DMS53 (cell line): ENCODE data around the gene EPHA8.

Experiments
- DNase-seq: peaks from one replicate; lab custom pipeline; 2025; lab: John Stamatoyannopoulos, UW

EPHA8 gene

DNA sequence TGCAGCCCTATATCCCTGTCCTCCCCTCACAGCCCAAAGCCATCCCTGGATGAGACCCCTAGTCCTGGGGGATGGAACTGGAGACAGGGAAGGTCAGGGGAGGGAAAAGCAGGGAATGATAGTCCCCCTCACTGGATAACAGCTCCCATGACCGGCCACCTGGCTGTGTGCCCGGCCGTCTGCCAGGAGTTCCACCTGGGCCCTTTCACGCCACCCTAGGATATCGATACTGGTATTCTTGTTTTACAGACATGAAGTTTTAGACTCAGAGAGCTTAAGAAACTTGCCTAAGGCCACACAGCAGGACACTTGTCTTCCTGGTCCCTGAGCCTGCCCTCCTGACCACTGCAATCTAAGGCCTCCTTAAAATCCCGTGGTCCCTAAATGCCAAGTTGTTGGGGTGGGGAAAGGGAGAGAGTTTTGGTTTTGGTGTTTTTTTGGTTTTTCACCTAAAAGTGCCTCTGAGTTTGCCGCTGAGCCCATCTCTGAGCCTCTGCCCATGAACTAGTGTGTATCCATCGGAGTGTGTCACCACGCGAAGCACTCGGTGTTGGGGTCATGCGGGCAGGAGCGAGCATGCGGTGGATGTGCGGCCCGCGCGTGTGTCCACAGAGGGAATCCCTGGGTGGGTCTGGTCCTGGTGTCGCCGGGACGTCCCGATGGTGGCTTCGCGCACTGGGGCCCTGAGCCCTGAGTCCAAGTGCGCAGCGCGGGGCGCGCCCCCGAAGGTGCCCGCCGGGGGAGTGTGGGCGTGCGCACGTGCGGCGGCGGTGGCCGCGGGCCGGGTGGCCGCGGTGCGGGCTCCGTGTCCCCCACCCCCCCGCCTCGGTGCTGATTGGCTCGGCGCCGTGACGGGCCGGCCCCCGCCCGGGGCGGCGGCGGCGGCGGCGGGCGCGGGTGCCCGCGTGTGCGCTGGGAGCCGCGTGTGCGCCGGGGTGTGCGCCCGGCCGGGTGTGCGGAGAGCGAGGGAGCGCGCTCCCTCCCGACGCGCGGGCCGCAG lies at the start of gene EPHA8:
EPHA8 (plus strand) TSS at position 906 of the 1,000 bp plus-strand sequence. CDS start 147 bp downstream, outside the sequence.
- peak; percentile 51 for DNase-seq

DNA sequence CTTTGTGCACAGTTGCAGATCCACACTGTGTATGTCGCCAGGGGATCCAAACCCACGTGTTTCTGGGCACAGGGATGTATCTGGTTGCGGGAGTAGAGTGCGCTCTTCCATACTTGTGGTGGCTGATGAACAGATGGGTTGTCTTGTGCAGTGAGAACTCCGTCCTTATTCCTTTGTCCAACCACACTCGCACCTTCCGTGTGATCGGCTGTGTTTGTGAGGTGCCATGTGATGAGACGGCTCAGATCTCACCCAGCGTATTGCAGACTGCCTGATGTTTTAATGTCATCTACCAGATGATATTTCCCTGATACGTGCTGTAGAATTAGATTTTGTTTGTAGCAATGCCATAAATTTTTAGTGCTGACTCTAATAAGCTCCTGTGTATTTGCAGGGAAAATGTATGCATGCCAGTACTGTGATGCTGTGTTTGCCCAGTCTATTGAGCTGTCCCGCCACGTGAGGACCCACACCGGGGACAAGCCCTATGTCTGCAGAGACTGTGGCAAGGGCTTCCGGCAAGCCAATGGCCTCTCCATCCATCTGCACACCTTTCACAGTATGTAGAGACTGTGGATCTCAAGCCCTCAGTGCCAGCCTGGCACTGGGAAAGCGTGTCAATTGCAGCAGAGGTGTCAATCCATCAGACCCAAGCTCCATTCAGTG lies 46.2 kb upstream of the EPHA8 start:
- DNase-seq = no peak

DNA sequence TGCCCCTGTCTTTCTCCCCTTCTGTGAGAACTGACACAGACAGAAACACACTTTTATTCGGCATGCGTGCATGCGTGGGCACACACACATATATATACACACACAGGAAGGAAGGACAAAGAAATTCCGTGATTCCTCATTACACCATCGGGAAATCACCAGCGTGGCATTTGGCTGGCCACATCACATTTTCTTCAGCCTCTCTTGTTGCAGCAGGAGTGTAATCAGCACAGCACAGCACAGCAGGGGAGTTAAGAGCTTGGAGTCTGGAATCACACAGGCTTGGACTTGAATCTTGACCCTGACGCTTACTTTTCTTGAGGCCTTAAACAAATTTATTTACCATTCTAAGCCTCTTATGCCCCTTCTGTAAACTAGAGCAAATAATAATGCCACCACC lies 45.3 kb upstream of the EPHA8 start:
- DNase-seq = no peak

DNA sequence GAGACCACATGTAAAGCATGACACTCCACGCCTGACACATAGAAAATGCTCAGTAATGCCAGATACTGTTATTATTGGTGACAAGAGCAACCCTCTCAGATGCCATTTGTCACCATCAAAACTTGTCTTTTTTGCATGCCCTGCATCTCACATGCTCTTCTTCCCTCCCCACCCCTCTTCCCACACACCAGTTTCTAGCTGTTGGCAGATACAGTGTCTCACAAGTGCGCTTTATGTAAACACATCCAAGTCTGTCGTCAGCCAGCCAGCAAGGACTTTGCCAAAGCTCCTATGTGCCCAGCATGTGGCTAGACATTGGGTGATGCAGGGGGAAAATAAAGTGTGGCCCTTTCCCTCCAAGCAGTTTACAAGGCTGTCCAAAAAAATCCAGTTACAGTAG lies 44.9 kb upstream of the EPHA8 start:
- no peak for DNase-seq

DNA sequence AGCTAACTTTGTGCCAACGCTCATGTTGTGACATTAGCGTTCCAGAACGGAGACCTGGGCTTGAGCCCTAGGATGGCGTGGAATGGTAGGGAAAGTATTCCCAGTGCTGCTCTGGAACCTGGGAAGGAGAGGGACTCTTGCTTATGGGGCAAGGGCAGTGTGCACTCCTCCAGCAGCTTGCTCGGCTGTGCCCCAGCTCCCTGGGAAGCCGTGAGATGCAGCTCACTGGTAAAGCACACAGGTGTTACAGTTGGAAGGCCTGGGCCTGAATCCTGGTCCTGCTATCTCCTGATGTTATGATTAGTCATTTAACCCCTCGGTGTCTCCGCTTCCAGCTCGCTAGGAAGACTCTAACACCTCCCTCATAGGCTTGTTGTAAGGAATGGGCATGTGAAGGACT lies 42.4 kb upstream of the EPHA8 start:
- DNase-seq = no peak

DNA sequence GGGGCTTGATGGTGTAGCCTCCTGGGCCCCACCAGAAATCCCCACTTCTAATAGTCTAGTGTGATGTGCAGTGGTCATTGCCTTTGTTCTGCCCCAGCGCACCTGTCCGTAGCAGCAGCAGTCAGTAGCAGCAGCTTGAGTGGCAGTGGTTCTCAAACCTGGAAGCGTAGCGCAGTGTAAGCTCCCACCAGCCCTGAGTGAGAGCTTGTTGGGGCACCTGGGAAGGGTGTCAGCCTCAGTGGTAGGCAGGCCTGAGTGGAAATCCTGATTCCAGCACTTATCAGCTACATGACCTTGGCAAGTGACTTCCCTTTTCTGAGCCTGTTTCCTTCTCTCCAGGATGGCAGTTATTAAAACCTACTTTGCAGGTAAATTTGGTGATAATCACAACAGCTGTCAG lies 41.6 kb upstream of the EPHA8 start:
- DNase-seq = no peak

DNA sequence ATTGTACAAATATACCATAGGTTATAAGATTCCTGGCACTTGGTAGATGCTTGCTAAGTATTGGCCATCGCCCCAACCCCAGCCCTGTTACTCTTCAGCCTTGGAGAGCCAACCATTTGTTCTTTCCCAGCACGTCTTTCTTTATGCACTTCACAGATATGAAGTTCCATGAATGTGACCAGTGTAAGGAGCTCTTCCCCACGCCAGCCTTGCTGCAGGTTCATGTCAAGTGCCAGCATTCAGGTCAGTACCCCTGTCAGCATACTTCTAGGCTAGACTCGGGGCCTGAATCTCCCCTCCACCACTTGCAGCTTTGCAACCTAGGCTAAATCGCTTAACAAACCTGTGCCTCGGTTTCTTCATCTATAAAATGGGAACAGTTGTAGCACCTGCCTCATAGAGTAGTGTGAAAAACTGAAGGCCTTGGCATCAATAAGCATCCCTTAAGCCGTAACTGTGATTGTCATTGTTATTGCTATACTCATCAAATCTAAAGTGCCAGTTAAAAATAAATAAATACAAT lies 41.0 kb upstream of the EPHA8 start:
- no peak for DNase-seq

DNA sequence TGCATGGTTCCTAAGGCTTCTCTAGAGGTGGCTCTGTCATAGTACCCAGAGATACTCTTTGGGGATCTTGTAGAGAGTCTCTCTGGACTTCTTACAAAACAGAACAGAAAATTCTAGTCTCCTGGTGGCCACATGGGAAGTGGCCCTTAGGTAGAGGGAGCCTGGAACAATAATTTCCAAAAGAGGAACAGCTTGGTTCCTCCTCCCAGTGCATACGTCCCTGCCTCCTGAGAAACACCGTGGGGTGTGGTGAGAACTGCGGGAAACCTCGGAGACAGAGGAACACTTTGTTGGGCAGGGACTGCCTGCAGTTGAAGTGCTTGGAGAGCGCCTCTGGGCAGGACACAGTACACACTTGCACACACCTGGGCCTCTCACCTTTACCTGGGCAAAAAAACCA lies 38.8 kb upstream of the EPHA8 start:
- DNase-seq = no peak

DNA sequence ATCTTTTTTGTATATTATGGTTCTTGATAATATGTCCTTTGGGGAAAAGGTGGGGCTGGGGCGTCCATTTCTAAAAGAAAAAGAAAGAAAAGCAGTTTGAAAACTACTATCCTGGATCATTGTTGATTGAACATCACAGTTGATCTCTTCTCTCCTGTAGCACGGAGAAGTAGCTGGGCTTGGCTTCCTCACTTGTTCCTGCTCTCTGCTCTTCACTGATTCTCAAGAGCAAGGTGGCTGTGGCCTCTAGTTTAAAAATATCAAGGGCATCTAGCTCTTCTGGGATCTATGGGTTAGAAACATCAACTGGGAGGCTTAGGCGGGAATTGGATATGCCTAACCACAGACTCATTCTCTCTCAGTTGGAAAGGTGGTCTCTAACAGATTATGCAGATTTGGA lies 38.1 kb upstream of the EPHA8 start:
- DNase-seq = no peak

DNA sequence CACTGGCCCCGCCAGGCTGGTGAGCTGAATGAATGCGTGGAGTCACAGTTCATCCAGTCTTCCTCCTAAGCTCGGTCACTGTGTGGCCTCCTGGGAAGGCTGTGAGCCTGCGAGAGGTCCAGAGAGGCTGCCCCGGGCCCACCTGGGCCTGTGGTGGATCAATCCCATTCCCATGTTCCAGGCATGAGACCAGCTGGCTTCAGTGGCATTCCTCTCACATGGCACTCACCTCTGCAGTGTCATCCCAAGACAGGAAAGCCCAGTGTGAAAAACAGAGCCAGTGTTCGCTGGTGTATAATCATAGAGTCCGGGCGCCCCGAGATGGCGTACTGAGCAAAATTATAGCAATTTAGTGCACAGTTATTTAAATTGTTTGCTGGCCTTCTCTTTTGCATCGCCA lies 37.6 kb upstream of the EPHA8 start:
- DNase-seq = no peak

DNA sequence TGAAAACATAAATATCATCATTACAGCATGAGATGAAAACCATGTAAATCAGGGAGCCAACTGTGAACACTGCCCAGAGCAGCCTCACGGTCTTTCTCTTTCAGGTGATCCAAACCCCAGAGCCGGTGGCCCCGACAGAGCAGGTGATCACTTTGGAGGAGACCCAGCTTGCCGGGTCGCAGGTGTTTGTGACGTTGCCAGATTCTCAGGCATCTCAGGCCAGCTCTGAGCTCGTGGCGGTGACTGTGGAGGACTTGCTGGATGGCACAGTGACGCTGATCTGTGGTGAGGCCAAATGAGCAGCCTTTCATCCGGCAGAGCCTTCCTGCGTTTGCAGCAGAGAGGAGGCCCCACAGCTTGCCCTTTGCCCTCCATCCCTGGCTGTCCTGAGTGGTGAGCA lies 37.2 kb upstream of the EPHA8 start:
- DNase-seq = no peak

DNA sequence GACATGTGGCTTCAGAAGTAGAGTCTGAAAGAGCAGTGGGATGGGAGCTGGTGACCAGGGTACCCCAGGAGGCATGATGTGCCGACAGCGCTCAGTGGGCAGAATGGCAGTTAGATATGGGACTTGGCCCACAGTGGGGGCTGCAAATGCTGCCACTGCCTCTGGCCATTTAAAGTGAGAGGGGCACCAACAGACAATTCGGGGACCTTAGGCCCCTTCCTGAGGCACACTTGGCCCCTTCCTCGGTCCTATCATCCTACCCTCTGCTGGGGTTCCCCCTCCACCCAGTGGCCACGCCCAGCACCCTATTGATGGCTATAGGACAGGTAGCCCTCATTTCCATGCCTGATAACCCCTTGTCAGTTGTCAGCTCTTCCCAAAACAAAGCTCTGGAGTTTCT lies 36.6 kb upstream of the EPHA8 start:
- DNase-seq = no peak

DNA sequence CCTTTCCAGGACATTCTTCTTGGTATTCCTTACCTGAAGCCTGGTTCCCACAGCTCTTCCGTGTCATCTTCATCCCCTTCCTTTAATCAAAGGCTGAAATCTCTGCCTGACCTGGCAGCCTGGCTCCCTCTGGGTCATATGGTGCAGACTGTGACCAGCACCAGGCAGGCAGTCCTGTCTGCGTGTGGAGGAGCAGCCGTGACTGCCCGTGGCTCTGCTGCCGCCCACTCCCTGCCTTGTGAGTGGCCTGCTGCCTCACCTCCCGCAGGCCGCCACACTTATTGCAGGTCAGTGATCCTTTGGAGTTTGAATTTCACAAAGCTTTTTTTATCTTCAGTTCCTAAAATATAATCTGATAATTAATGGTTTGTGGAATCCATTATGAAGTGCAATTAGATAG lies 36.2 kb upstream of the EPHA8 start:
- no peak for DNase-seq

DNA sequence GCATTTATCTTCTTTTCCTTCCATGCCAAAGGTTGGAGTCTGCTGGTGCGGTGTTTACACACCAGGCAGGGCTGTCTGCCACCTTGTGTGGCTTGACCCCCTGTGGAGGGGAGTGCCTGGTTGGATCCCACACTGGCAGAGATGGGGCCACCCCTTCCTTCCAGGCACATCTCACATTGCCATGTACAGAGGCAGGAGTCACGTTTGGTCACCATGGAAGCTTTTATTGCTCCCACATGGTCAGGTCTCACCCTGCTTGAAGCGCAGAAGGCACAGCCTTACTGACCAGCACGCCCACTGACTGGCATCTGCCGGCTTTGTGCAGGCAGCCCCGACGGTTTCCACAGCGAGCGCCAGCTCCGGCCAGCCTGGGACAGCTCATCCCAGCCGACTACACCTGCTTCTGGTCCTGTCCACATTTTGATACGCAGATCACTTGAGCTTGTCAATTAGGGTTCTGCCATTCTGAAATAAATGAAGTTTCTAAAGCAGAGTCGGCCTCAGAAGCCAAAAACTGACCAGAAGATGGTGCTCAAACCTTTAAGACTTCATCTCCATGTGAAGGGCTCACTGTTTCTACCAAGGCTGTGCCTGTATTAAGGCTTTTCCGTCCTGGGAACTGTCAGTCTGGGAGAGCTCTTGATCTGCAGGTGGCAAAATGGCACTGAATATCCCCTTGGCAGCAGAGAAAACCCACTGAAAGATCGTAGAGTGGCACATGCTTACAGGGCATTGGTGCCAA lies 35.6 kb upstream of the EPHA8 start:
- DNase-seq = peak; percentile 37

DNA sequence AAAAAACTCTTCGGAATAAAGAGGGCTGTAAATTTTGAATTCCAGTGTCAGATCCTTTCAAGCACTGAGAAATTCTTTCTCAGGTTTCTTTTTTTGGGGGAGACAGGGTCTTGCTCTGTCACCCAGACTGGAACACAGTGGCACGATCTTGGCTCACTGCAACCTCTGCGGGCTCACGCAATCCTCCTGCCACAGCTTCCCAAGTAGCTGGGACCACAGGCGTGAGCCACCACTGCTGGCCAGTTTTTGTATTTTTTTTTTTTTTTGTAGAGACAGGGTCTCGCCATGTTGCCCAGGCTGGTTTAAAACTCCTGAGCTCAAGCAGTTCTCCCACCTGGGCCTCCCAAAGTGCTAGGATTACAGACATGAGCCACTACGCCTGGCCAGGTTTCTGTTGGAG lies 34.8 kb upstream of the EPHA8 start:
- DNase-seq = no peak

DNA sequence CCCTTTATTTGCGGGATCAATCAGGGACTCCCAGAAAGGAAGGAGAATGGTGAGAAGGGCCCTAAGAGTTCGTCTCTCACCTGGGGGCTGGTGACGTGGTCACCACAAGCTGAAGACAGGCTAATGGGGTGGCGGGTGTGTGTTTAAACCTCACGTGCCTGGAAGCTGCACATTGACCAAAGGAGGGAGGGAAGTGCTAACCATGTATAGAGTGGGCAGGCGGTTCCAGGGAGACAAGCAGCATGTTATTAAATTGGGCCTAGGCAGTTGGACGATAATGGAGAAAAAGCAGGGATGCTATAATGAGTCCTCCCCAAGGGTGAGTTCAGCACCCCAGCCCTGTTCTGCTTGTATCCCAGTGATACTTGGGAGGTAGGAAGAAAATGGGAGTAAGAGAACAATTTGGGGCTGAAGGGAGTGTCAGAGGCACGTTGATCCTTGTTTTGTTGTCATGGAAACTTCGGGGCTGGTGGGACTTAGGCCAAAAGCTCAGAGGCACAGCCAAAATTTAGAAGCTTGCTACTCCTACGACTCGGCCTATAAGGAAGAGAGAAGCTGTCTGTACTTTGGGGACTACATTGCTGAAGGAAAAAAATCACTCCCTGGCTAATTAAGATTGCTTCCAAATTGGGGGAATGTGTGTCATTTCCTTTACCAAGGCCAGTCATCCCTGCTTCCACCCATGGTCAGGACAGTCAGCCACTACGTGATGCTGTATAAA lies 33.2 kb upstream of the EPHA8 start:
- no peak for DNase-seq

DNA sequence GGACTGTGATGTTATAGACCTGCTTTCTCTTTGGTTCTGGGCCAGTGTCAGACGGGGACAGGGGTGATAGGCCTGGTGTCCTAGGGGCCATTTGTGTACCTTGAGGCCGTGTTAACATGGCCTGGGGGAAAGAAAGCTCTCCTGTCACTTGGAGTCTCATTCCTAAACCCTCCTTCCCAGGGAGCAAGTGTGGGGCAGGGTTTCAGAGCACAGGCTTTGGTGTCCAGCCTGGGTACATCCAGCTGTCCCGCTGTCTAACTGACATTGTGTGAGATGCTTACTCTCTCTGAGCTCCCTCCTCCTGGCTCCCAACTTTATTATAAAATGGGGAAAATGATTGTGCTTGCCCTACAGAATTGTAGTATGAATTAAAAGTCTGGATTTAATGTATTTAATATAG lies 32.6 kb upstream of the EPHA8 start:
- no peak for DNase-seq

DNA sequence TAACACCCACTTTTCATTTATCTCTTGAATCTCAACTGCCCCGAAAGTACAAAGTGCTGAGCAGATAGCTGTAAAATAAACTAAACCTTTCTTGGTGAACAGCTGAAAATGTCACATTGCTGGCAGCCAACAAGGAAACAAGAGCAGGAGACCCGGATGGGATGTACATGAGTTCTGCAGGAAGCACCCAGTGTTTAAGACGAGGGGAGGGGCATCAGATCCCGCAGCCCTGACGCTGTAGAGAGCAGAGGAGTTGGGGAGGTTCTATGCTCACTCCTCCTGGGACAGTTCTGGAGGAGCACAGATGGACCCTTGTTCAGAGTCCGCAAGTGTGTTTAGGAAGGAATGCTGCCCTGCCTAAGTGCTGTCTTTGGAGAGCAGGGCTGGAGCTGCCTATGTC lies 32.0 kb upstream of the EPHA8 start:
- DNase-seq = no peak

DNA sequence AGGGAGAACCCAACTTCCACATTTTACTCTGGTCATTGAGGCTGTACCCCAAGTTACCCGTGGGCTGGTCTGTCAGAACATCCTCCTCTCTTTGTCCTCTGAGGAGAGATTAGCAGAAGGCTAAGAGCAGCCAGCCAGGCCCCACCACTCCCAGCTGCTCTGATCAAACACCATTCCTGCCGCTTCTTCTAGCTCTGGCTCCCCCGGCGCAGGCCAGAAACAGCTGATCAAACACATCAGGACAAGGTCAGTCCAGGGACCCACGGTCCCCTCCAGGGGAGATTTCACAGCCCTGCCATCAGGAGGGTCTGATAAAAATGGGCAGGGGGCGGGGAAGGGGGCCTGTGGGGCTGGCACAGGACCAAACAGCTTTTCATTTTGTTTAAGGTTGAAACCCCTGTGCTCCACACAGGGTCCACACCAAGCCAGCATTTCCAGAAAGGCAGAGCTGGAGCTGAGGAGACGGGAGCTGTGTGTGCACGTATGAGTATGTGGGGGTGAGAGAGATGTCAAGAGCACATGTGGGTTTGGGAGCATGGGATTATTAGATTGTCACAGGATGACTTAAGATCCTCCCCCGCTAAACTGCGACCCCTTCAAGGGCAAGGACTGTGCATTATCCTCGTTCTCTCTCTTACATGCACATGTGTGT lies 29.9 kb upstream of the EPHA8 start:
- DNase-seq = peak; percentile 73

DNA sequence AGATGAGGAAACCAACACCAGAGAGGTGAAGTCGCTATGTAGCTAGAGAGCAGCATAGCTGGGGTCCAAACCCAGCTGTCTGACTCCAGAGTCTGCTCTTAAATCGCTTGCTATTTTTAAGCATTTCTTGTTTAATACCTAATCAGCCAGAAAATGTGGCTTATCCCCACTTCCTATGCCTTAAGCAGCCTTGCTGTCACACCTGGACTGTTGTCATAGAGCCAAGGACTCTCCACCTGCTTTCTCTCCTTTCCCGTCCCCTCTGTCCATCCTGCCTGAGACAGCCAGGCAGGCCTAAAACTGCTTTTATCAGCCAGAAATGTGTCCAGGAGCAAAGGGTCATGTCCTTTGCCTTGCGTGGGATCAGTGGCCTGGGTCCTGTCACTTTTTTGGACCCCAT lies 28.3 kb upstream of the EPHA8 start:
- peak; percentile 18 for DNase-seq

DNA sequence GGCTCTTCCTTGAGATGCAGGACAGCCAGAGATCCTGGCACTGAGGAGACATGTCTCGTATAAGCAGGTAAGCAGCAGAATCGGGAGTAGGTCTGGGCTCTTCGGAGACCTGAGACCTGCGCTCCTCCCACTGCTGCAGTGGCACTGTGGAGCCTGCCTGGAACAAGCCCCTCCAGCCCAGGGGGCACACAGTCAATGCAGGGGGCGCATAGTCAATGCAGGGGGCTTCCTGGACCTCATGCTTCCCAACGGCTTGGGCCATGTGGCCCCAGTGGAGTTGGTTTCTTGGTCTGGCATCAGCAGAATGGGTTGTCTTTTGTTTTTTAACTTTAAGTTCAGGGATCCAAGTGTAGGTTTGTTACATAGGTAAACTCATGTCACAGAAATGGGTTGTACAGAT lies 27.9 kb upstream of the EPHA8 start:
- DNase-seq = no peak
